HG03432 (cell line): ENCODE measurements around the gene DDX23.

Source experiments
- ATAC-seq: cut with Tn5 transposase; IDR thresholded peaks from one replicate; pipeline ENCODE4 v1.9.1; 2021; ENCODE audit warnings: mild to moderate bottlenecking, moderate library complexity; ENCODE audit not compliant: unreplicated experiment

DDX23 gene

GRCh38 chr12:48824905-48825304 lies 27.1 kb downstream of the DDX23 start:
- ATAC-seq = no peak

GRCh38 chr12:48824112-48824511 lies 27.9 kb downstream of the DDX23 start:
- ATAC-seq = no peak

- no peak for ATAC-seq
These were observed 28.7 kb downstream of the DDX23 start for GRCh38 chr12:48823281-48823680.

- ATAC-seq = no peak
These were observed 29.3 kb downstream of the DDX23 start for GRCh38 chr12:48822711-48823110.

GRCh38 chr12:48822139-48822538 lies 29.8 kb downstream of the DDX23 start:
- ATAC-seq = no peak

GRCh38 chr12:48819986-48820725 lies 31.8 kb downstream of the DDX23 start:
- no peak for ATAC-seq

- ATAC-seq = peak; percentile 2
These were observed 33.0 kb downstream of the DDX23 start for GRCh38 chr12:48818831-48819590.

GRCh38 chr12:48817873-48818830 lies 33.8 kb downstream of the DDX23 start, which contains the start of gene CACNB3:
Gene CACNB3 (plus strand): TSS chr12:48818496. CDS start chr12:48818930, 434 bp downstream.
- ATAC-seq = peak; percentile 44

- no peak for ATAC-seq
These were observed 35.7 kb downstream of the DDX23 start for GRCh38 chr12:48816143-48816854.

GRCh38 chr12:48815126-48816110 lies 36.5 kb downstream of the DDX23 start:
- peak; percentile 36 for ATAC-seq

GRCh38 chr12:48814262-48815125 lies 37.5 kb downstream of the DDX23 start:
- ATAC-seq = peak; percentile 82

- no peak for ATAC-seq
These were observed 38.3 kb downstream of the DDX23 start for GRCh38 chr12:48813465-48814261.

- no peak for ATAC-seq
These were observed 39.6 kb downstream of the DDX23 start for GRCh38 chr12:48812389-48812788.

GRCh38 chr12:48811437-48812090 lies 40.4 kb downstream of the DDX23 start:
- ATAC-seq = no peak

GRCh38 chr12:48810903-48811431 lies 41.0 kb downstream of the DDX23 start:
- no peak for ATAC-seq

GRCh38 chr12:48807981-48808380 lies 44.0 kb downstream of the DDX23 start:
- ATAC-seq = no peak

GRCh38 chr12:48803675-48804074 lies 48.3 kb downstream of the DDX23 start:
- ATAC-seq = no peak
